SIG-M5 treated with dmso at 0.1 percent for 504 hours (cell line): ENCODE data around the gene H6PD.
A peak's percentile ranks its signal among the peaks of the same experiment; 100 is the strongest.

Experiments
- DNase-seq: peaks from one replicate; lab custom pipeline; 2025; ENCODE audit not compliant: unreplicated experiment; lab: John Stamatoyannopoulos, UW

Gene H6PD

DNA sequence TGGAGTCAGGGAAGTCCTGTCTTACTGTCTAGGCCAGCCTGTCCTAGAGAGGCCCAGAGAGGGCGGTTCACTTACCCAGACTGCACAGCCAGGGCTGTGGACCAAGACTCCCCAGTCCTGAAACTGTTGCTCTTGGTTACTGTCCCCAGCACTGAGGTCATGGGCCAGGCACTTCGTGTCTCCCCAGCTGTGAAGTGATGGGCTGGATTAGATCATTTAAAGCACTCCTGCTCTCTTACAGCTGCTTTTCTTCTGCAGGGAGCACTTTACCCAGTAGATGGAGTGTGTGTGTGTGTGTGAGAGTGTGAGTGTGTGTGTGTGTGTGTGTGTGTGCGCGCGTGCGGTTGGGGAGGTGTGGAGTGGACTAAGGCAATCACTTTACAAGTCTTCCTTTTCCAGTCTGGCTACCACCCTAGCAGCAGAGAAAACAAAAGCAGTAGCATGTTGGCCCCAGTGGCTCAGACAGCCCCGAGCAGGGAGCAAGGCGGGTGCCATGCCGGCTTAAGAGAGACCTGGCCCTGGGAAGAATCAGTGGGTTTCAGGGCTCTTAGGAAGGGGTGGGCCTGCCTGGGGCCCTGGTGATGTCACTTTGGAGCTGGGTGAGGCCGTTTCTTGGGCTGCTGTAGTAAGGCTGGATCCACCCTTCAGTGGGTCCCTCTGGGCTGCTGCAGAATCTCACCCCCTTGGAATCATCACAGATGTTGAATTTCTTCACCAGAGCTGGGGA, 60.5 kb downstream of the H6PD start:
- no peak for DNase-seq

- DNase-seq: no peak
Measured at GRCh38 chr1:9295884-9296283, 61.3 kb downstream of the H6PD start.

DNA sequence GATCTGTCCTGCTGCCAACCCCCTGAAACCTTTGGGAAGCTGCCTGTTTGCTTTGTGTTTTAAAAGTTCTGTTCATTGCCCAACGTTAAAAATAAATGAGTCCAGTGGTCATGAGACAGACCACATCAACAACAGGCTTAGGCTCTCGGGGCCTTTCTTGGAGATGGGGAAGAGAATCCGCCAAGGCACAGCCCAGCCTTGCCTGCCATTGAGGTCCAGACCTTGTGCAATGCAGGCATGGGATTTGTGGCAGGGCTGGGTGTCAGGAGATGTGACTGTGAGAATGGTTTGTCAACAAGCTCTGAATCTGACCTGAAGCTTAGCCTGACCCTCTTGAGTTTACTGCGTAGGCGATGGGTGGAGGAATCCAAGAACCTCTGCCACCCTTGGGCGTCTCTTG, 62.3 kb downstream of the H6PD start:
- DNase-seq: no peak

DNA sequence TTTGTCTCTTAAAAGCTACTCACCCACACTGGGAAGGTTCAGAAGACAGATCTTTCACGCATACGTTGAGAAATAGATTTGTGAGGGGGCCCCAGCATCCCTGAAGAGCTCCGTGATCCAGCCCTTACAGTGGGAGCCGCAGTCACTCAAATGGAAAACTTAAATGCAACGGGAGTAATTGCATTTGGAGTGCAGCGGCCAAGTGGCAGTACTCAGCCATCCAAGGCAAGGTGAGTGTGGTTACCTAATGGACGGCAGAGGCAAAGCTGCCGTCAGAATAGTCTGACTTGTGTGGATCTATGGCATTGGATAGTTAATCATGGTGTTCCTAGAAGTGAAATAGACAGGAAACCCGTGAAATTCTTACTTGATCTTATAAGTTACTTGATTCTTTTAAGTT, 63.3 kb downstream of the H6PD start:
- DNase-seq: no peak

DNA sequence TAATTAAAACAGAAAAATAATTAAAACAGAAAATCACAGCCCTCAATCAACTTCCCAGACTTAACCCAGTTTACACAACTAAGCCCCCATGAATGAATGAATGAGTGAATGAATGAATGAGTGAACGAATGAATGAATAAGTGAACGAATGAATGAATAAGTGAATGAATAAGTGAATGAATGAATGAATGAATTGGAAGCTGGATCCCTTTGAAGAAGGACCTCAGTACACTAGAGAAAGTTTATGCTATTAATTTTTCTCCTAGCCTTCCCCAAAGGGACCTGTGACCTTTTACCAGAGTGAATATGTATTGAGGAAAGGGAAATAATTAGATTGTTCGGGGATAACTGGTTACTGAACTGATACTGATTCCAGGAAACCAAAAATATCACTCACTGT, 63.7 kb downstream of the H6PD start:
- DNase-seq: no peak

GRCh38 chr1:9299571-9300541, 65.3 kb downstream of the H6PD start:
- peak; percentile 40 for DNase-seq

- DNase-seq: no peak
Measured at GRCh38 chr1:9300573-9300972, 66.0 kb downstream of the H6PD start.

- DNase-seq: no peak
Measured at GRCh38 chr1:9302745-9303524, 68.4 kb downstream of the H6PD start.

DNA sequence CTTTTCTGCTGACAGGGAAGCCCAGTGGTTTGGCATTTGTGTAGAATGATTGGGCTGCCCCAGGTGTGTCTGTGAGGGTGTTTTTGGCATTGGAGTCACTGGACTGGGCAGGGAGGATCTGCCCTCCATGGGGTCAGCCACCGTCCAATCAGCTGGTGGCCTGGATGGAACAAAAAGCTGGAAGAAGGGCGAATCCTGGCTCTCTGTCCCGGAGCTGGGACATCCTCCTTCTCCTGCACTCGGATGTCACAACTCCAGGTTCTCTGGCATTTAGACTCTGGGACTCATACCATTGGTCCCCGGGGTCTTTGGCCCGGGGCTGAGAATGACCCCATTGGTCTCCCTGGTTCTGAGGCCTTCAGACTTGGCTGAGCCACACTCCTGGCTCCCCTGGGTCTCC, 69.3 kb downstream of the H6PD start:
- no peak for DNase-seq

DNA sequence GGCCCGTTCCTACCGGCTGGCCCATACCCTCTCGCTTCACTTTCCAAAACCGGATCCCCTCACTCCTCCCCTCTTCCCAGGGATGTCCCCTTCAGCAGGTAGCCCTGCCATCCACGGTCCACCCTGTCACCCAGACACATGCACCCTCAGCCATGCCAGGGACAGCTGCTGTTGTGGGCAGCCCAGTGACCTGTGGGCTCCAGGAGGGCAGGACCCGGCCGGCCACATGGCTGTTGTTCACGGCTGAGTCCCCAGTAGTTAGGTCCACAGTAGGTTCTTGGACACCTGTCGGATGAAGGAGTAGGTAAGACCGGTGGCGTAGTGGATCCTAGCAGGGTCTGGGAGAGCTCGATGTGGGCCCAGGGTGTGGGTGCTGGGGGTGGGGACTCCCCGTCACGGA, 70.6 kb downstream of the H6PD start:
- DNase-seq: no peak

GRCh38 chr1:9306006-9306405, 71.4 kb downstream of the H6PD start:
- no peak for DNase-seq

- no peak for DNase-seq
Measured at GRCh38 chr1:9307303-9307702, 72.7 kb downstream of the H6PD start.

- no peak for DNase-seq
Measured at GRCh38 chr1:9308236-9308785, 73.7 kb downstream of the H6PD start.

GRCh38 chr1:9309080-9309479, 74.5 kb downstream of the H6PD start:
- DNase-seq: no peak

GRCh38 chr1:9309991-9310390, 75.4 kb downstream of the H6PD start:
- no peak for DNase-seq

GRCh38 chr1:9311029-9311428, 76.5 kb downstream of the H6PD start:
- DNase-seq: no peak

DNA sequence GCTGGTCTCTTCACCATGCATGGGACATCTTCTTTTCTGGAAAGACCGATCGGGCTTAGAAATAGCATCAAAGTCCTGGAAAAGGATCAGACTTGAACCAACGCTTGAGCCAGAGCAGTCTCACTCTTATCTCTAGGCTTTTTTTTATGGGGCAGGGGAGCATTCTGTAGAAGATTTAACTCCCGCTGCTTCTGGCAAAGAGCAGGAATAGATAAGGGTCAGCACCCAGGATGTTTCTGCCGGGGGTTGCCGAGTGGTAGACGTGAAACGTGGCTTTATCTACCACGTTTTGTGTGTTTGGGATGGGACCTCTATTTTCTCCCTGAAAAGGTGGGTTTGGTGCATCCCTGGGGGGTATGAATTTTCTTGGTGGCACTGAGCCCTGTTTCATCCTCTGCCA, 76.9 kb downstream of the H6PD start:
- no peak for DNase-seq

DNA sequence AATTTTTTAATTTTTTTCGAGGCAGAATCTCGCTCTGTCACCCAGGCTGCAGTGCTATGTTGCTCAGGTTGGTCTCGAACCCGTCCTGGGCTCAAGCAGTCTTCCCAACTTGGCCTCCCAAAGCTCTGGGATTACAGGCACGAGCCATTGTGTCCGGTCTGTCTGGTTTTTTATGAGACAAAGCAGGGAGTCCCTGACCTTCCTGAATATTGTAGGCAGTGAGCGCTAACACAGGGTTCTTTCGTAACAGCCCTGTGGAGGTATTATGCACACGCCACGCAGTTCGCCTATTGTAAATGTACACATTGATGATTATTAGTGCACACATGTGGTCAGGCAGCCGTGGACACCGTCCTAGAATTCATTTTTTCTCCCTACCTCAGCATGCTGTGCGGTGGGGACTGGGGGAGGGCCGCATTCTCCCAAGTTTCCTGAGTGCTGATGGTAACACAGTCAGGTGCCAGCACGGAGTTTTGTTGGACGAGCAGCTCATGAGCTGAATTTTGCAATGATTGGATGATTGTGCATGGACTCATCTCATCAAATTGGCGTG, 77.7 kb downstream of the H6PD start:
- no peak for DNase-seq

DNA sequence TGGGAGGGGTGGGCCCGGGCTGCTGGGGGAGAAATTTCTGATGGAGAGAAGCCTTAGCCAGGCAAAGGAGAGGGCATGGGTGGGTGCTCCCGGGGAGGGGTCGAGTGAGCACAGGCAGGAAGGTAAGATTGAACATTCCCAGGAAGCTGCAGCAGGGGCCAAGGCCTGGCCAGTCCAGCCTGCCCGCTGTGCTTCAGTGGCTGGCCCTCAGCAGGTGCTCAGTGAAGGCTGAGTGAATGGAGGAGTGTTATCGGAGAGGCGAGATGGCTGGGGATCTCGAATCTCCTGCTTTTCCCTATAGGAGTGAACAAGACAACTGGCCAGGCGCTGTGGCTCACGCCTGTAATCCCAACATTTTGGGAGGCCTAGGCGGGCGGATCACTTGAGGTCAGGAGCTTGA, 79.0 kb downstream of the H6PD start:
- DNase-seq: no peak

- DNase-seq: no peak
Measured at GRCh38 chr1:9314111-9314510, 79.5 kb downstream of the H6PD start.
